ENCODE measurements around the gene TNFSF15.

The TNFSF15 gene

DNA sequence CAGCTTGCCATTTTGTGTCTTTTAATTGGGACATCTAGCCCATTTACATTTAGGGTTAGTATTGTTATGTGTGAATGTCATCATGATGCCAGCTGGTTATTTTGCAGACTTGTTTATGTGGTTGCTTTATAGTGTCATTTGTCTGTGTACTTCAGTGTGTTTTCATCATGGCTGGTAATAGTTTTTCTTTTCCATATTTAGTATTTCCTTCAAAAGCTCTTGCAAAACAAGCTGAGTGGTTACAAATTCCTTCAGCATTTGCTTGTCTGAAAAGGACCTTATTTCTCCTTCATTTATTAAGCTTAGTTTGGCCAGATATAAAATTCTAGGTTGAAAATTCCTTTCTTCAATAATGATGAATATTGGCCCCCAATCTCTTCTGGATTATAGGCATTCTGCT, 28.5 kb upstream of the TNFSF15 start:
- Histone ChIP-seq H3K27ac (ENCODE audit: low read depth, low read length) (no peak overlapping the region), H4K20me1 (ENCODE audit: low read depth, low read length) (no peaks in the 10 kb centered on the region), H3K9me2 (replicated peaks; ENCODE audit: insufficient read depth, low read length) (no peaks in the 10 kb centered on the region), H3K4me2 (ENCODE audit: low read depth, low read length, poor library complexity, severe bottlenecking) (no peak overlapping the region), H2AFZ (ENCODE audit: low read depth, low read length, severe bottlenecking) (no peak overlapping the region), H3F3A (ENCODE audit: insufficient read depth) (no peaks in the 10 kb centered on the region), H3K27me3 (ENCODE audit: low read length) (no peaks in the 10 kb centered on the region), H3K79me2 (ENCODE audit: insufficient read depth, low read length) (no peaks in the 10 kb centered on the region), H3K36me3 (ENCODE audit: low read length) (no peaks in the 10 kb centered on the region), H3K9me3 (ENCODE audit: insufficient read depth, low read length) (no peaks in the 10 kb centered on the region), H3K9ac (ENCODE audit: low read length) (no peak overlapping the region), H3K4me3 (ENCODE audit: insufficient read depth, low read length, poor library complexity, severe bottlenecking) (no peak overlapping the region)
- TF ChIP-seq CTCF (IDR thresholded peaks at IDR 0.05; ENCODE audit: insufficient read depth, low read length, poor library complexity, severe bottlenecking) (no peak), EZH2phosphoT487 (conservative IDR thresholded peaks at IDR 0.05; ENCODE audit: low read length) (no peak)

- Histone ChIP-seq H2AFZ (ENCODE audit: low read depth, low read length, severe bottlenecking) (no peak overlapping the region), H3K9ac (ENCODE audit: low read length) (no peak overlapping the region), H3K4me3 (ENCODE audit: insufficient read depth, low read length, poor library complexity, severe bottlenecking) (no peak overlapping the region), H4K20me1 (ENCODE audit: low read depth, low read length) (no peaks in the 10 kb centered on the region), H3K27ac (ENCODE audit: low read depth, low read length) (no peak overlapping the region), H3K9me3 (ENCODE audit: insufficient read depth, low read length) (no peaks in the 10 kb centered on the region), H3K36me3 (ENCODE audit: low read length) (no peaks in the 10 kb centered on the region), H3K9me2 (replicated peaks; ENCODE audit: insufficient read depth, low read length) (no peaks in the 10 kb centered on the region), H3K27me3 (ENCODE audit: low read length) (no peaks in the 10 kb centered on the region), H3K4me2 (ENCODE audit: low read depth, low read length, poor library complexity, severe bottlenecking) (no peak overlapping the region), H3F3A (ENCODE audit: insufficient read depth) (no peaks in the 10 kb centered on the region), H3K79me2 (ENCODE audit: insufficient read depth, low read length) (no peaks in the 10 kb centered on the region)
- TF ChIP-seq EZH2phosphoT487 (conservative IDR thresholded peaks at IDR 0.05; ENCODE audit: low read length) (no peak), CTCF (IDR thresholded peaks at IDR 0.05; ENCODE audit: insufficient read depth, low read length, poor library complexity, severe bottlenecking) (no peak)
Measured at GRCh38 chr9:114830546-114830945, 24.7 kb upstream of the TNFSF15 start.

- H3K9me2 ChIP-seq (replicated peaks; ENCODE audit: insufficient read depth, low read length) = no peaks in the 10 kb centered on the region
- H3K79me2 ChIP-seq (ENCODE audit: insufficient read depth, low read length) = no peaks in the 10 kb centered on the region
- no peaks in the 10 kb centered on the region for H4K20me1 ChIP-seq (ENCODE audit: low read depth, low read length)
- TF ChIP-seq CTCF (IDR thresholded peaks at IDR 0.05; ENCODE audit: insufficient read depth, low read length, poor library complexity, severe bottlenecking) (no peak), EZH2phosphoT487 (conservative IDR thresholded peaks at IDR 0.05; ENCODE audit: low read length) (no peak)
- no peaks in the 10 kb centered on the region for H3K36me3 ChIP-seq (ENCODE audit: low read length)
- H3F3A ChIP-seq (ENCODE audit: insufficient read depth) = no peaks in the 10 kb centered on the region
- H2AFZ ChIP-seq (ENCODE audit: low read depth, low read length, severe bottlenecking) = no peak overlapping the region
- H3K27ac ChIP-seq (ENCODE audit: low read depth, low read length) = no peak overlapping the region
- no peak overlapping the region for H3K9ac ChIP-seq (ENCODE audit: low read length)
- no peak overlapping the region for H3K4me2 ChIP-seq (ENCODE audit: low read depth, low read length, poor library complexity, severe bottlenecking)
- no peak overlapping the region for H3K4me3 ChIP-seq (ENCODE audit: insufficient read depth, low read length, poor library complexity, severe bottlenecking)
- H3K27me3 ChIP-seq (ENCODE audit: low read length) = no peaks in the 10 kb centered on the region
- H3K9me3 ChIP-seq (ENCODE audit: insufficient read depth, low read length) = no peaks in the 10 kb centered on the region
Measured at GRCh38 chr9:114829574-114830440, 24.0 kb upstream of the TNFSF15 start.
